ENCODE measurements around the gene CHEK2.

CHEK2 gene

DNA sequence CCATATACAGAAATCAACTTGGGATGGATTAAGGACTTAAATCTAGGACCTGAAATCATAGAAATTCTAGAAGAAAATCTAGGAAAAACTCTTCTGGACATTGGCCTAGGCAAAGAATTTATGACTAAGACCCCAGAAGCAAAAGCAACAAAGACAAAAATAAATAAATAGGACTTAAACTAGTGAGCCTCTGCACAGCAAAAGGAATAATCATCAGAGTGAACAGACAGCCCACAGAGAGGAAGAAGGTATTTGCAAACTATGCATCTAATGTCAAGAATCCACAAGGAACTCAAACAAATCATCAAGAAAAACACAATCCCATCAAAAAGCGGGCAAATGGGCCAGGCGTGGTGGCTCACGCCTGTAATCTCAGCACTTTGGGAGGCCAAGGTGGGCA, 94.4 kb downstream of the CHEK2 start:
- Histone ChIP-seq H3K27me3 (ENCODE audit: insufficient read depth, low read length, poor library complexity) (peaks cover 54% of the 10 kb centered on the region), H2AFZ (ENCODE audit: low read depth, low read length) (no peak overlapping the region), H3K9me3 (ENCODE audit: insufficient read depth, low read length, severe bottlenecking) (no peaks in the 10 kb centered on the region), H3K27ac (ENCODE audit: low read length) (no peak overlapping the region), H4K20me1 (ENCODE audit: insufficient read depth, low read length) (no peaks in the 10 kb centered on the region), H3K9ac (ENCODE audit: low read depth, low read length) (no peak overlapping the region), H3K36me3 (ENCODE audit: insufficient read depth, low read length) (no peaks in the 10 kb centered on the region), H3K4me3 (ENCODE audit: low read depth in 1 of 2, low read length in 2 of 2) (no peak overlapping the region), H3K79me2 (ENCODE audit: insufficient read depth, low read length) (no peaks in the 10 kb centered on the region), H3K4me1 (ENCODE audit: insufficient read depth, low read length) (no peaks in the 10 kb centered on the region), H3K4me2 (ENCODE audit: insufficient read depth, low read length) (no peak overlapping the region)
- ATAC-seq (ENCODE audit: insufficient read depth, low read depth) (no peak), DNase-seq (no peak)
- TF ChIP-seq, protein P1, sequence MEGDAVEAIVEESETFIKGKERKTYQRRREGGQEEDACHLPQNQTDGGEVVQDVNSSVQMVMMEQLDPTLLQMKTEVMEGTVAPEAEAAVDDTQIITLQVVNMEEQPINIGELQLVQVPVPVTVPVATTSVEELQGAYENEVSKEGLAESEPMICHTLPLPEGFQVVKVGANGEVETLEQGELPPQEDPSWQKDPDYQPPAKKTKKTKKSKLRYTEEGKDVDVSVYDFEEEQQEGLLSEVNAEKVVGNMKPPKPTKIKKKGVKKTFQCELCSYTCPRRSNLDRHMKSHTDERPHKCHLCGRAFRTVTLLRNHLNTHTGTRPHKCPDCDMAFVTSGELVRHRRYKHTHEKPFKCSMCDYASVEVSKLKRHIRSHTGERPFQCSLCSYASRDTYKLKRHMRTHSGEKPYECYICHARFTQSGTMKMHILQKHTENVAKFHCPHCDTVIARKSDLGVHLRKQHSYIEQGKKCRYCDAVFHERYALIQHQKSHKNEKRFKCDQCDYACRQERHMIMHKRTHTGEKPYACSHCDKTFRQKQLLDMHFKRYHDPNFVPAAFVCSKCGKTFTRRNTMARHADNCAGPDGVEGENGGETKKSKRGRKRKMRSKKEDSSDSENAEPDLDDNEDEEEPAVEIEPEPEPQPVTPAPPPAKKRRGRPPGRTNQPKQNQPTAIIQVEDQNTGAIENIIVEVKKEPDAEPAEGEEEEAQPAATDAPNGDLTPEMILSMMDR (IDR thresholded peaks at IDR 0.05; ENCODE audit: borderline replicate concordance, extremely low read depth, low read length, poor library complexity, severe bottlenecking), result no peak
- no peak for TF ChIP-seq EZH2 (IDR thresholded peaks at IDR 0.05; ENCODE audit: borderline replicate concordance, low read depth, low read length, severe bottlenecking)

DNA sequence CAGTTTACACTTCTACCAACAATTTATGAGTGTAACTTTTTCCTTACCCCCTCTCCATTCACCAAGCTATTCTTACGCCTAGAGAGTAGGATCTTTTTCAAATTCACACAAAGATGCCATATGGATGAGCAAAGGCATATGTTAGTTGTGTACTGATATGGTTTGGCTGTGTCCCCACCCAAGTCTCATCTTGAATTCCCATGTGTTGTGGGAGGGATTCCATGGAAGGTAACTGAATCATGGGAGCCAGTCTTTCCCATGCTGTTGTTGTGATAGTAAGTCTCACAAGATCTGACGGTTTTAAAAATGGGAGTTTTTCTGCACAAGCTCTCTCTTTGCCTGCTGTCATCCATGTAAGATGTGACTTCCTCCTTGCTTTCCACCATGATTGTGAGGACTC, 102.3 kb downstream of the CHEK2 start:
- H3K4me2 ChIP-seq (ENCODE audit: insufficient read depth, low read length), result no peak overlapping the region
- H3K9me3 ChIP-seq (ENCODE audit: insufficient read depth, low read length, severe bottlenecking), result no peaks in the 10 kb centered on the region
- H3K27me3 ChIP-seq (ENCODE audit: insufficient read depth, low read length, poor library complexity), result peaks cover 29% of the 10 kb centered on the region
- TF ChIP-seq, protein P1 (IDR thresholded peaks at IDR 0.05; ENCODE audit: borderline replicate concordance, extremely low read depth, low read length, poor library complexity, severe bottlenecking), result no peak
- no peak for TF ChIP-seq EZH2 (IDR thresholded peaks at IDR 0.05; ENCODE audit: borderline replicate concordance, low read depth, low read length, severe bottlenecking)
- H3K4me1 ChIP-seq (ENCODE audit: insufficient read depth, low read length), result no peaks in the 10 kb centered on the region
- DNase-seq (no peak), ATAC-seq (ENCODE audit: insufficient read depth, low read depth) (no peak)
- H4K20me1 ChIP-seq (ENCODE audit: insufficient read depth, low read length), result no peaks in the 10 kb centered on the region
- no peak overlapping the region for H3K9ac ChIP-seq (ENCODE audit: low read depth, low read length)
- no peak overlapping the region for H3K4me3 ChIP-seq (ENCODE audit: low read depth in 1 of 2, low read length in 2 of 2)
- H2AFZ ChIP-seq (ENCODE audit: low read depth, low read length), result no peak overlapping the region
- H3K27ac ChIP-seq (ENCODE audit: low read length), result no peak overlapping the region
- H3K79me2 ChIP-seq (ENCODE audit: insufficient read depth, low read length), result no peaks in the 10 kb centered on the region
- H3K36me3 ChIP-seq (ENCODE audit: insufficient read depth, low read length), result no peaks in the 10 kb centered on the region

Data from DND-41 (cell line).